22Rv1 (cell line): ENCODE data around the gene MED27.

Experiments used
- ZFX ChIP-seq: fragments of 450-650 bp; IDR thresholded peaks from 2 replicates; pipeline ENCODE4 v1.6.1; 2017; ENCODE audit warnings: antibody characterized with exemption, borderline replicate concordance
- TF ChIP-seq, protein P1 (sequence below): fragments of 450-650 bp; IDR thresholded peaks from 2 replicates; pipeline ENCODE4 v1.5.1; 2017; ENCODE audit warnings: mild to moderate bottlenecking

DNA sequence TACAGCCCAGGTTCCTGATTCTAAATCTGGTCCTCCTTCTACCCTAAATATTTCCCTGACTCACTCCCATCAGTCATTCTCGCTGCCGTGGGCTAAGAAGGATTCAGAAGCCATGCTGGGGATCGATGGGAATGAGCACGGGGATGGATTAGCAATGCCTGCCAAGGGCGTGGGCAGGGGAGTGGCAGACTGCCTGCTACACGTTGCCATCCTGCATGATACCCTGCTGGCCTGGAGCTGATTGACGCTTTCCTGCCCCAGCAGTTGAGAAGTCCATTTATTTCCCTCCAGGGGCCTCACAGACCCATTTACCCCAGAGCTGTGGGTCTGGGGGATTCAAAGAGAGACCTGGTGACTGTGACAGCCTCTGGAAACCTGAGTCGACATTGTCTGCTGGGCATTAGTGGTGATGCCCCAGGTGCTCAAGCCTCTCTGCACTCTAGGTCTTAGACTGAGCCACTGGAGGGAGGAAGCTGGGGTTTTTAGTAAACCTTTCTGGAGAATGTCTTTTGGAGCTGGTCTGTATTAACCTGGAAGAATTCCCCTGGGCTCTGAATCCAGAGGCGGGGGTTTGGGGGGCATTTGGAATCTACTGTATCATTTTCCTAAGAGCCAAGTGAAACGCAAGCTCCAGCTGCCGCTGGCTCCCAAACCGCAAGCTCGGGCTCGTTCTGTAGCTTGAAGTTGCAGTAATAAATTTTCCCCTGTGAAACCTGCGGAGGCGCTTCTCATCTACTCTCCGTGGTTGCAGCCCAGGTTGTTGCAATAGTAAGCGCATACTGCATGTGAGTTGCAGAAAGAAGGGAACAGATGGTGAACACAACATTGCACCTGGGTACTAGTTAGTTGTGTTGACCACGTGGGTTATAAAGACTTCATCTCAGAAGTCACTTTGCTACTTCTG lies 263.4 kb downstream of the MED27 start:
- TF ChIP-seq, protein P1, sequence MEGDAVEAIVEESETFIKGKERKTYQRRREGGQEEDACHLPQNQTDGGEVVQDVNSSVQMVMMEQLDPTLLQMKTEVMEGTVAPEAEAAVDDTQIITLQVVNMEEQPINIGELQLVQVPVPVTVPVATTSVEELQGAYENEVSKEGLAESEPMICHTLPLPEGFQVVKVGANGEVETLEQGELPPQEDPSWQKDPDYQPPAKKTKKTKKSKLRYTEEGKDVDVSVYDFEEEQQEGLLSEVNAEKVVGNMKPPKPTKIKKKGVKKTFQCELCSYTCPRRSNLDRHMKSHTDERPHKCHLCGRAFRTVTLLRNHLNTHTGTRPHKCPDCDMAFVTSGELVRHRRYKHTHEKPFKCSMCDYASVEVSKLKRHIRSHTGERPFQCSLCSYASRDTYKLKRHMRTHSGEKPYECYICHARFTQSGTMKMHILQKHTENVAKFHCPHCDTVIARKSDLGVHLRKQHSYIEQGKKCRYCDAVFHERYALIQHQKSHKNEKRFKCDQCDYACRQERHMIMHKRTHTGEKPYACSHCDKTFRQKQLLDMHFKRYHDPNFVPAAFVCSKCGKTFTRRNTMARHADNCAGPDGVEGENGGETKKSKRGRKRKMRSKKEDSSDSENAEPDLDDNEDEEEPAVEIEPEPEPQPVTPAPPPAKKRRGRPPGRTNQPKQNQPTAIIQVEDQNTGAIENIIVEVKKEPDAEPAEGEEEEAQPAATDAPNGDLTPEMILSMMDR: no peak
- TF ChIP-seq ZFX: no peak
